Right lobe of liver (tissue), 6 donors: ENCODE data around the gene PTBP1. TPM values are rescaled to one million over a fixed set of nuclear protein-coding genes. Genes with fewer than 3 reads are reported as not detected.
"Not testable (repeated sequence)": the region's sequence is repeated elsewhere in the genome, so short reads cannot be mapped to it uniquely, and the experiment has no call there.

ENCODE experiments used
- ATAC-seq, 4 donors: fragments of 200-7000 bp; cut with Tn5 transposase; one replicate each; pipeline ENCODE4 v1.9.1; 2020; ENCODE audit warnings: mild to moderate bottlenecking in 4 of 4, moderate library complexity in 4 of 4
- DNase-seq, 3 donors: peaks; one replicate each; pipeline ENCODE4 v3.0.0-alpha.2; 2020
- H3K27ac ChIP-seq, 3 donors: fragments of 200-600 bp; one replicate each; pipeline ENCODE4 v1.8.0; 2022
- H3K27me3 ChIP-seq, 2 donors: fragments of 200-600 bp; one replicate each; pipeline ENCODE4 v1.8.0; 2022
- H3K36me3 ChIP-seq, 4 donors: fragments of 200-600 bp; sonication (generic) in 1 of 4; one replicate each; pipeline versions ENCODE4 v1.5.1 to v1.8.0; 2017 to 2022; ENCODE audit warnings: control low read depth in 1 of 4
- H3K4me1 ChIP-seq, 4 donors: fragments of 200-600 bp; sonication (generic) in 1 of 4; one replicate each; pipeline versions ENCODE4 v1.5.1 to v1.8.0; 2017 to 2022; ENCODE audit warnings: control low read depth in 1 of 4
- H3K4me3 ChIP-seq, 3 donors: fragments of 200-600 bp; one replicate each; pipeline ENCODE4 v1.8.0; 2022
- H3K9me3 ChIP-seq, 4 donors: fragments of 200-600 bp; sonication (generic) in 1 of 4; one replicate each; pipeline versions ENCODE4 v1.5.1 to v1.8.0; 2017 to 2022; ENCODE audit warnings: control low read depth in 1 of 4
- POLR2A ChIP-seq: fragments of 450-650 bp; IDR thresholded peaks from one replicate; pipeline ENCODE4 v1.6.1; 2017; ENCODE audit warnings: antibody characterized with exemption, mild to moderate bottlenecking
- WGBS: methylation state at CpG from one replicate; pipeline ENCODE4 v1.1.6; 2018; ENCODE audit warnings: low coverage, low lambda C conversion rate; ENCODE audit not compliant: insufficient coverage; ENCODE audit errors: missing lambda C conversion rate; 5-methylcytosine and 5-hydroxymethylcytosine counted together
- intact Hi-C, 2 donors: fragments of 100-400 bp; cut with DNase I; formaldehyde crosslinking; loops; one replicate each; pipeline versions ENCODE4 v1.11.2 to v1.14.1; 2022
- total RNA-seq, 6 experiments: library from RNA; depleted of rRNA in 2 of 6; stranded (reverse); fragments of >200 nt in 2 of 6; fragmentation: NEBNext Ultra II Directional in 3 of 6; extraction: Animal tissue kit (Norgen Biotek cat#: 25700) in 3 of 6; gene quantifications; one replicate each; pipeline versions ENCODE4 v1.1.0 to v1.2.4, GENCODE V29; 2016 to 2023
- TF ChIP-seq, protein P1 (sequence below), 4 donors: fragments of 200-600 bp in 3 of 4; fragments of 450-650 bp in 1 of 4; IDR thresholded peaks; one replicate each; pipeline versions ENCODE4 v1.5.1 to v1.8.0; 2016 to 2022; ENCODE audit warnings: antibody characterized with exemption in 4 of 4, mild to moderate bottlenecking in 2 of 4
- donor health status: DM: no; HTN: yes; CAD: no.
- donor health status: DM: no; HTN: no; CAD: no.
- donor health status: DM: no; HTN: no; CAD: no.
- donor health status: DM: no; HTN: yes; CAD: no.
- donor health status: DM: no; HTN: yes; CAD: no.

Gene PTBP1
- total RNA-seq, 6 experiments from 2014 or later = 91.1 to 150 (median 129) TPM

DNA sequence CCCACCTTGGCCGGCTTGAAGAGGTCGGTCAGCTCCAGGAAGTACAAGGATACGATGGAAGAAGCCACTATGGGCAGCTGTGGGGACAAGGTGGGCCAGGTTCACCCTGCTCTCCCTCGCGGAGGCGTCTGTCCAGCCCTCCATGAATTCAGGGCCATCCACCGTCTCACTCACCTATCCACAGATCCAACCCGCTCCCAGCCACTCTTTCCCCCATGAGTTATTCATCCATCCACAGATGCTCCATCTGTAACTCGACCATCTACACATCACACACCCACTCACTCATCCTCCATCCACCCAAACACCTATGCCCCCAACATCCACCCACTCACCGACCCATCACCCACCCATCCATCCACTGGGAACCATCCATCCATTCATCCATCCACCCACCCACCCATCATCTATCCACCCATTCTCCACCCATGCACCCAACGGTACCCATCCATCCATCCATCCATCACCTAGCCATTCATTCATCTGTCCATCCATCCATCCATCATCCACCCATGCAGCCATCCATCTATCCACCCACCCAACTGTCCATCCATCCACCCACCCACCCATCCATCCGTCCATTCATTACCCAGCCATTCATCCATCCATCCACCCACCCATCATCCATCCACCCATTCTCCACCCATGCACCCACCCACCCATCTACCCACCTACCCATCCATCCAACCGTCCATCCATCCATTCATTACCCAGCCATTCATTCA lies 18.7 kb downstream of the PTBP1 start:
- Histone ChIP-seq H3K27ac (no peak overlapping the region), H3K36me3 (peaks cover 3 to 14% (median 6%) of the 10 kb centered on the region in 4 donors), H3K4me1 (no peaks in the 10 kb centered on the region), H3K4me3 (no peak overlapping the region), H3K27me3 (no peaks in the 10 kb centered on the region), H3K9me3 (no peaks in the 10 kb centered on the region)
- TF ChIP-seq POLR2A = no peak
- TF ChIP-seq, protein P1, sequence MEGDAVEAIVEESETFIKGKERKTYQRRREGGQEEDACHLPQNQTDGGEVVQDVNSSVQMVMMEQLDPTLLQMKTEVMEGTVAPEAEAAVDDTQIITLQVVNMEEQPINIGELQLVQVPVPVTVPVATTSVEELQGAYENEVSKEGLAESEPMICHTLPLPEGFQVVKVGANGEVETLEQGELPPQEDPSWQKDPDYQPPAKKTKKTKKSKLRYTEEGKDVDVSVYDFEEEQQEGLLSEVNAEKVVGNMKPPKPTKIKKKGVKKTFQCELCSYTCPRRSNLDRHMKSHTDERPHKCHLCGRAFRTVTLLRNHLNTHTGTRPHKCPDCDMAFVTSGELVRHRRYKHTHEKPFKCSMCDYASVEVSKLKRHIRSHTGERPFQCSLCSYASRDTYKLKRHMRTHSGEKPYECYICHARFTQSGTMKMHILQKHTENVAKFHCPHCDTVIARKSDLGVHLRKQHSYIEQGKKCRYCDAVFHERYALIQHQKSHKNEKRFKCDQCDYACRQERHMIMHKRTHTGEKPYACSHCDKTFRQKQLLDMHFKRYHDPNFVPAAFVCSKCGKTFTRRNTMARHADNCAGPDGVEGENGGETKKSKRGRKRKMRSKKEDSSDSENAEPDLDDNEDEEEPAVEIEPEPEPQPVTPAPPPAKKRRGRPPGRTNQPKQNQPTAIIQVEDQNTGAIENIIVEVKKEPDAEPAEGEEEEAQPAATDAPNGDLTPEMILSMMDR (IDR thresholded peaks at IDR 0.05) = no peak
- ATAC-seq (no peak), DNase-seq (no peak)
- WGBS = 98% methylated on average over 5 of the region's 13 CpGs
- intact Hi-C loops = no loop called here

DNA sequence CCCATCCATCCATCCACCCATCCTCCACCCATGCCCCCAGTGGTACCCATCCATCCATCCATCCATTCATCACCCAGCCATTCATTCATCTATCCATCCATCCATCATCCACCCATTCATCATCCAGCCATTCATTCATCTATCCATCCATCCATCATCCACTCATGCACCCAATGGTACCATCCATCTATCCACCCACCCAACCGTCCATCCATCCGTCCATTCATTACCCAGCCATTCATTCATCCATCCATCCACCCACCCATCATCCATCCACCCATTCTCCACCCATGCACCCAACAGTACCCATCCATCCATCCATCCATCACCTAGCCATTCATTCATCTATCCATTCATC lies 19.2 kb downstream of the PTBP1 start:
- Histone ChIP-seq H3K4me3 (no peak overlapping the region), H3K4me1 (peaks cover 0 to 1% (median 0%) of the 10 kb centered on the region in 4 donors), H3K9me3 (no peaks in the 10 kb centered on the region), H3K27ac (no peak overlapping the region), H3K36me3 (peaks cover 0 to 9% (median 2%) of the 10 kb centered on the region in 4 donors), H3K27me3 (no peaks in the 10 kb centered on the region)
- WGBS = 70% methylated on average over 2 of the region's 2 CpGs
- intact Hi-C loops = no loop called here
- TF ChIP-seq POLR2A = no peak
- TF ChIP-seq, protein P1 (IDR thresholded peaks at IDR 0.05) = no peak
- DNase-seq = no peak
- ATAC-seq = no peak

DNA sequence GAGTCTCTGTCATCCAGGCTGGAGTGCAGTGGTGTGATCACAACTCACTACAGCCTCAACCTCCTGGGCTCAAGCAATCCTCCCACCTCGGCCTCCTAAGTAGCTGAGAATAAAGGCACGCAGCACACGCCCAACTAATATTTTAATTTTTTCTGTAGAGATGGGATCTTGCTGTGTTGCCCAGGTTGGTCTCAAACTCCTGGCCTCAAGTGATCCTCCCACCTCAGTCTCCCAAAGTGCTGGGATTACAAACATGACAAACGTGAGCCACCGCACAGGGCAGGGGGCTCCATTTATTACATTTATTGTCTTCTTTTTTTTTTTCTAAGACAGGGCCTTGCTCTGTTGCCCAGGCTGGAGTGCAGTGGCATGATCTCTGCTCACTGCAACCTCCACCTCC lies 23.0 kb downstream of the PTBP1 start:
- H3K4me1 ChIP-seq, H3K36me3 ChIP-seq, H3K4me3 ChIP-seq, DNase-seq, H3K9me3 ChIP-seq, H3K27me3 ChIP-seq, ATAC-seq, intact Hi-C loops, H3K27ac ChIP-seq: not testable (repeated sequence)
- 78% methylated on average over 3 of the region's 5 CpGs for WGBS

DNA sequence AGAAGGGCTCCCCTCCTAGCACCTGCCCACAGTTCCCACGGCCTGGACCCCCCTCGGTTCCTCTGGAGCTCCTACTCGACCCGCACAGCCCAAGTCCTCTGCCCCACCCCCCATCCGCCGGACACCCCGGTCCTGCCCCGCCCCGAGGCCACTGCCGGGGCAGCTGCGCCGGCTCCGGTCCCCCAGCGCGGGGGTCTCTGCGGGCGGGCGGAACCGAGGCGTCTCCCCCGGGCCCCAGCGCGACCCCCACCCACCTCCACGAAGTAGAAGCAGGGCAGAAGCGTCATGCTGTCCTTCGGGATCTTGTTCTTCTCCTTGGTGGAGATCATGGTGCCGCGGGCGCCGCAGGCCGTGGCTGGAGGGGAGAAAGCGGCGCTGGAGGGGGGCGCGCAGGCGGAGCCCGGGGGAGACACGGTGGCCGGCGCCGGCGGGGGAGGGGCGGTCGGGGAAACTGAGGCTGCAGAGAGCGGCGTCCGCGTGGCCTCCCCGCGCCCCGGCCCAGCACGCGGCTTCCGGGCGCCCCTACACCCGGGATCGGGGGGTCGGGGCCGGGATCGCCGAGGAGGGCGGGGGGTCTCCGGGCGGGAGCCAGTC lies 24.1 kb downstream of the PTBP1 start:
- H3K4me1 ChIP-seq = peaks cover 0 to 6% (median 0%) of the 10 kb centered on the region in 4 donors
- WGBS = 0% methylated on average over 1 of the region's 64 CpGs
- H3K4me3 ChIP-seq = no peak overlapping the region
- no peak overlapping the region for H3K27ac ChIP-seq
- no peaks in the 10 kb centered on the region for H3K36me3 ChIP-seq
- DNase-seq (no peak), ATAC-seq (peak in 1 of 4 donors; percentile 19)
- intact Hi-C loops = no loop called here
- H3K27me3 ChIP-seq = peaks cover 0 to 5% of the 10 kb centered on the region in 2 donors
- no peaks in the 10 kb centered on the region for H3K9me3 ChIP-seq
- TF ChIP-seq, protein P1 (IDR thresholded peaks at IDR 0.05) = no peak
- TF ChIP-seq POLR2A = no peak

DNA sequence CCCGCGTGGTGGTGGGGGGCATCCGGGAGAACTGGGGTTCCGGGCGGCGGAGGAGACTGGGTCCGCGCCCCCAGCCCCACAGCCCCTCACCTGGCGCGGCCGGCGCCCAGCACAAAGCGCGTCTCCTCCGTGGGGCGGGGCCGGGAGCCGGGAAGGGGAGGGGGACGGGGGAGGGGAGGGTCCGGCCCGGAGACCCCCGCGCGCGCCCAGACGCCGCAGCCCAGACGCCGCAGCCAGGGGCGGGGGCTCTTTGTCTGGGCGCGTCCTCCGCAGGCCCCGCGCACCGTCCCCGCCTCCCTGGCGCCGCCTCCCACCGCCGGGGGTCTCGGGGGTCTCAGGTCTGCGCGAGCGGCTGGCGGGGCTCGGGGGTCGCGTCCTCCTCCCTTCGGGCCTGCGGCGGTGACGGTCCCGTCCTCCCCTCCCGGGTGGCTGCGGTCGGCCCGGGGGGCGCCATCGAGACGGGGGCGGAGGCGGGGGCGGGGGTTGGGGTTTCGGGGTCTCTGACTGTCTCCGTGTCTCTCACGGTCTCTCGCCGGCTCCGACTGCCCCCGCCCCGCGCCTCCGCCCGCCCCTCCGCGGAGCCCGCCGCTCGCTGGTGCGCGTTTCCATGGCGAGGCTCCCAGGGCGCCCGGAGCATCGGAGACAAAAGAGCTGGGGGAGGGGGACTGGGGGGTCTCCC lies 24.7 kb downstream of the PTBP1 start, which contains the start of gene PLPPR3:
Gene PLPPR3, minus strand, starts transcription at position 131 of the 679 bp plus-strand sequence. CDS start 396 bp downstream, outside the sequence.
- Histone ChIP-seq H3K4me3 (no peak within 1 kb of the TSS), H3K27me3 (peaks cover 0 to 5% of the 10 kb centered on the region in 2 donors), H3K36me3 (no peaks in the 10 kb centered on the region), H3K4me1 (peaks cover 0 to 6% (median 0%) of the 10 kb centered on the region in 4 donors), H3K9me3 (no peaks in the 10 kb centered on the region), H3K27ac (no peak within 1 kb of the TSS)
- ATAC-seq (no peak), DNase-seq (no peak)
- intact Hi-C loops = no loop called here
- no peak for TF ChIP-seq POLR2A
- TF ChIP-seq, protein P1 (IDR thresholded peaks at IDR 0.05) = no peak
- 0% methylated on average over 3 of the region's 86 CpGs for WGBS
